Measurements from ENCODE around the gene ARL14EP. TPM values are rescaled to one million over a fixed set of nuclear protein-coding genes. Genes with fewer than 3 reads are reported as not detected.

The ARL14EP gene
- total RNA-seq, 4 donors from 2014 or later = 38.5 to 90.2 (median 56.1) TPM

- intact Hi-C loops (cut with DNase I; ENCODE audit: low total_unique reads) = no loop called here
- no peak for TF ChIP-seq CTCF (IDR thresholded peaks at IDR 0.05)
- no peak for TF ChIP-seq POLR2A (IDR thresholded peaks at IDR 0.05)
- no peaks in the 10 kb centered on the region for H3K36me3 ChIP-seq
- H3K4me3 ChIP-seq = no peak overlapping the region
- H3K27ac ChIP-seq = no peak overlapping the region
- DNase-seq = no peak
- H3K9me3 ChIP-seq = no peaks in the 10 kb centered on the region
- H3K4me1 ChIP-seq = no peaks in the 10 kb centered on the region
- H3K27me3 ChIP-seq = no peaks in the 10 kb centered on the region
These were observed 45.5 kb downstream of the ARL14EP start for GRCh38 chr11:30368394-30368793.

- H3K36me3 ChIP-seq = no peaks in the 10 kb centered on the region
- TF ChIP-seq CTCF (IDR thresholded peaks at IDR 0.05) (no peak), POLR2A (IDR thresholded peaks at IDR 0.05) (no peak)
- no peak overlapping the region for H3K4me3 ChIP-seq
- H3K27me3 ChIP-seq = no peaks in the 10 kb centered on the region
- intact Hi-C loops (cut with DNase I; ENCODE audit: low total_unique reads) = no loop called here
- H3K9me3 ChIP-seq = no peaks in the 10 kb centered on the region
- H3K27ac ChIP-seq = no peak overlapping the region
- no peaks in the 10 kb centered on the region for H3K4me1 ChIP-seq
- DNase-seq = no peak
These were observed 47.3 kb downstream of the ARL14EP start for GRCh38 chr11:30370164-30370563.

GRCh38 chr11:30377347-30377746, 54.4 kb downstream of the ARL14EP start:
- Histone ChIP-seq H3K4me3 (no peak overlapping the region), H3K36me3 (no peaks in the 10 kb centered on the region), H3K9me3 (no peaks in the 10 kb centered on the region), H3K27ac (no peak overlapping the region), H3K4me1 (no peaks in the 10 kb centered on the region), H3K27me3 (no peaks in the 10 kb centered on the region)
- DNase-seq = no peak
- TF ChIP-seq POLR2A (IDR thresholded peaks at IDR 0.05) (no peak), CTCF (IDR thresholded peaks at IDR 0.05) (no peak)
- intact Hi-C loops (cut with DNase I; ENCODE audit: low total_unique reads) = no loop called here

- no peaks in the 10 kb centered on the region for H3K27me3 ChIP-seq
- H3K27ac ChIP-seq = no peak overlapping the region
- H3K4me1 ChIP-seq = no peaks in the 10 kb centered on the region
- H3K4me3 ChIP-seq = no peak overlapping the region
- TF ChIP-seq POLR2A (IDR thresholded peaks at IDR 0.05) (no peak), CTCF (IDR thresholded peaks at IDR 0.05) (no peak)
- no peak for DNase-seq
- no peaks in the 10 kb centered on the region for H3K36me3 ChIP-seq
- H3K9me3 ChIP-seq = no peaks in the 10 kb centered on the region
- intact Hi-C loops (cut with DNase I; ENCODE audit: low total_unique reads) = no loop called here
These were observed 57.9 kb downstream of the ARL14EP start for GRCh38 chr11:30380846-30381245.

- H3K9me3 ChIP-seq = no peaks in the 10 kb centered on the region
- DNase-seq = no peak
- no peaks in the 10 kb centered on the region for H3K4me1 ChIP-seq
- H3K27ac ChIP-seq = no peak overlapping the region
- no peaks in the 10 kb centered on the region for H3K36me3 ChIP-seq
- intact Hi-C loops (cut with DNase I; ENCODE audit: low total_unique reads) = no loop called here
- H3K4me3 ChIP-seq = no peak overlapping the region
- no peaks in the 10 kb centered on the region for H3K27me3 ChIP-seq
- no peak for TF ChIP-seq POLR2A (IDR thresholded peaks at IDR 0.05)
- TF ChIP-seq CTCF (IDR thresholded peaks at IDR 0.05) = no peak
These were observed 59.0 kb downstream of the ARL14EP start for GRCh38 chr11:30381879-30382278.

Other genes starting within 250 kb of the ARL14EP start
- gene FSHB, start 92.1 kb upstream of the ARL14EP start, total RNA-seq = not detected